ENCODE data around the gene CSTB. TPM values are rescaled to one million over a fixed set of nuclear protein-coding genes. Genes with fewer than 3 reads are reported as not detected.

Gene CSTB
- total RNA-seq, 1 experiment from 2014 or later: 36.1 TPM

DNA sequence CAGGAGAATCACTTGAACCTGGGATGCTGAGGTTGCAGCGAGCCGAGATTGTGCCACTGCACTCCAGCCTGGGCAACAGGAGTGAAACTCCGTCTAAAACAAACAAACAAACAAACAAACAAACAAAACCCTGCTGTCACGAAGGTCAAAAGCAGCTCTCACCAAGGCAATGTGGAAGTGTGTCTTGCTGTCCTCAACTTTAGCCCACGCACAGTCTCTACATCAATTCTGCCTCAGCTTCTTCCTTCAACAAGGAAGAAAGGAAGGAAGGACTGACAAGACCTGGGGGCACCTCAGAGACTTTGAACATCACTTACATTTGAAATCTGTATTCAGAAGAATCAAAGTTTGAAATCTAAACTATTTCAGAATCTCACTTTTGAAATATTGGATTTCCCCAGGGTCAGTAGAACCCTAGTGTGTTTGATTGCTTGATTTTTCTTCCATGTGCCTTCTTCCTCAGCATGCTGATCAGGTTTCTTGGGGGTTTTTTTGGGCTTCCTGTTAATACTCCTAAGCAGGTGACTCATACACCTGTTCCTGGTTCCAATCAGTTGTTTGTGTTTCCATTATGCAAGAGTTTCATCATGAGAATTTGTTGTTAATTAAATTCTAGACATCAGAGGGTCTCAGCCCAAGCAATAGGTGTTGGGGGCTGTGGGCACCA is 6.5 kb upstream of the CSTB start (continued):
- TF ChIP-seq, protein P1, sequence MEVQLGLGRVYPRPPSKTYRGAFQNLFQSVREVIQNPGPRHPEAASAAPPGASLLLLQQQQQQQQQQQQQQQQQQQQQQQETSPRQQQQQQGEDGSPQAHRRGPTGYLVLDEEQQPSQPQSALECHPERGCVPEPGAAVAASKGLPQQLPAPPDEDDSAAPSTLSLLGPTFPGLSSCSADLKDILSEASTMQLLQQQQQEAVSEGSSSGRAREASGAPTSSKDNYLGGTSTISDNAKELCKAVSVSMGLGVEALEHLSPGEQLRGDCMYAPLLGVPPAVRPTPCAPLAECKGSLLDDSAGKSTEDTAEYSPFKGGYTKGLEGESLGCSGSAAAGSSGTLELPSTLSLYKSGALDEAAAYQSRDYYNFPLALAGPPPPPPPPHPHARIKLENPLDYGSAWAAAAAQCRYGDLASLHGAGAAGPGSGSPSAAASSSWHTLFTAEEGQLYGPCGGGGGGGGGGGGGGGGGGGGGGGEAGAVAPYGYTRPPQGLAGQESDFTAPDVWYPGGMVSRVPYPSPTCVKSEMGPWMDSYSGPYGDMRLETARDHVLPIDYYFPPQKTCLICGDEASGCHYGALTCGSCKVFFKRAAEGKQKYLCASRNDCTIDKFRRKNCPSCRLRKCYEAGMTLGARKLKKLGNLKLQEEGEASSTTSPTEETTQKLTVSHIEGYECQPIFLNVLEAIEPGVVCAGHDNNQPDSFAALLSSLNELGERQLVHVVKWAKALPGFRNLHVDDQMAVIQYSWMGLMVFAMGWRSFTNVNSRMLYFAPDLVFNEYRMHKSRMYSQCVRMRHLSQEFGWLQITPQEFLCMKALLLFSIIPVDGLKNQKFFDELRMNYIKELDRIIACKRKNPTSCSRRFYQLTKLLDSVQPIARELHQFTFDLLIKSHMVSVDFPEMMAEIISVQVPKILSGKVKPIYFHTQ (CRISPR knock-in tag; IDR thresholded peaks at IDR 0.05): no peak
- TF ChIP-seq KAT7 (CRISPR knock-in tag; IDR thresholded peaks at IDR 0.05; ENCODE audit: borderline replicate concordance): no peak
- TF ChIP-seq, protein P2, sequence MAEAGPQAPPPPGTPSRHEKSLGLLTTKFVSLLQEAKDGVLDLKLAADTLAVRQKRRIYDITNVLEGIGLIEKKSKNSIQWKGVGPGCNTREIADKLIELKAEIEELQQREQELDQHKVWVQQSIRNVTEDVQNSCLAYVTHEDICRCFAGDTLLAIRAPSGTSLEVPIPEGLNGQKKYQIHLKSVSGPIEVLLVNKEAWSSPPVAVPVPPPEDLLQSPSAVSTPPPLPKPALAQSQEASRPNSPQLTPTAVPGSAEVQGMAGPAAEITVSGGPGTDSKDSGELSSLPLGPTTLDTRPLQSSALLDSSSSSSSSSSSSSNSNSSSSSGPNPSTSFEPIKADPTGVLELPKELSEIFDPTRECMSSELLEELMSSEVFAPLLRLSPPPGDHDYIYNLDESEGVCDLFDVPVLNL (CRISPR knock-in tag; IDR thresholded peaks at IDR 0.05; ENCODE audit: borderline replicate concordance, low read depth): no peak

DNA sequence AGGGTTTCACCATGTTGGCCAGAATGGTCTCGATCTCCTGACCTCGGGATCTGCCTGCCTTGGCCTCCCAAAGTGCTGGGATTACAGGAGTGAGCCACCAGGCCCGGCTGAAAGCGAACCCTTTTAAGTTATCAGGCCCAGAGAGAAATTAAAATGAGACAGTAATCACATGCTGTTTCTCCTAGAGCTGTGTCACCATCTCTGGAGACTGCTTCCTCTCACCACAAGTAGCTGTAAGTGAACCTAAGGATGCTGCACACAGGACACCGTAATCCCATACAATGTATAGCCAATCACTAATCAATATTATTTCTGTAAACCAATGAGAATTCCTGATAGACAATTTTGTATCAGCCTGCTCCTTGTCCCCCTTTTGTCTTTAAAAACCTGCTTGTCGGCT is 5.7 kb upstream of the CSTB start:
- no peaks in the 10 kb centered on the region for H3K9me3 Mint-ChIP-seq
- H3K4me1 Mint-ChIP-seq: peaks cover 13% of the 10 kb centered on the region
- CTCF ChIA-PET: no interaction called here
- H3K27me3 Mint-ChIP-seq (ENCODE audit: low read depth): no peaks in the 10 kb centered on the region; the same call in 1 of the 2 replicates
- TF ChIP-seq ZNF263 (CRISPR knock-in tag; IDR thresholded peaks at IDR 0.05; ENCODE audit: low read depth): no peak
- no peak for TF ChIP-seq ETV6 (CRISPR knock-in tag; IDR thresholded peaks at IDR 0.05)
- H3K4me3 Mint-ChIP-seq: no peak overlapping the region
- POLR2A ChIA-PET: no interaction called here
- H3K36me3 Mint-ChIP-seq: no peaks in the 10 kb centered on the region
- no peak overlapping the region for H3K27ac Mint-ChIP-seq
- no peak for DNase-seq (ENCODE audit: low spot score)
- ATAC-seq: no peak

DNA sequence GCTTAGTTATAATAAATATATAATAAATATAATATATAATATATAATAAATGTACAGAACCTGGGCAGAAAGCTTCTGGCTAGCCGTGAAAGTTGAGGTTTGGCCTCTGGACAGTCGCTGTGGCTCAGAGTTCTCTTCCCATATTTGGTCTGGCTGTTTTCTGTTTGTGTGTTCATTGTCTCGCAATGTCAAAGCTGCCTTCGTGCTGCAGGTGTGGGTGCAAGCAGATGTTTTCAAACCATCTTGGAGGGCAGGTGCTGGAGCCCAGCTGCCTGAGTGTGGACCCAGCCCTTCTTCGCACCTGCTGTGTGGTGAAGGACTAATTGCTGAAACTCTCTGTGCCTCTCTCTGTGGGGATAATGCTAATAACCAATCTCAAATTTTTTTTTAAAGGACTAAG is 3.6 kb upstream of the CSTB start:
- H3K27ac Mint-ChIP-seq: no peak overlapping the region
- CTCF ChIA-PET: interaction anchor here (1.4 kb wide), 1 partner anchor 10 kb away, joined by 10 read pairs; the partner anchor contains the start of gene RRP1
- no peak for TF ChIP-seq RELA (CRISPR knock-in tag; IDR thresholded peaks at IDR 0.05; ENCODE audit: borderline replicate concordance)
- TF ChIP-seq, protein P3, sequence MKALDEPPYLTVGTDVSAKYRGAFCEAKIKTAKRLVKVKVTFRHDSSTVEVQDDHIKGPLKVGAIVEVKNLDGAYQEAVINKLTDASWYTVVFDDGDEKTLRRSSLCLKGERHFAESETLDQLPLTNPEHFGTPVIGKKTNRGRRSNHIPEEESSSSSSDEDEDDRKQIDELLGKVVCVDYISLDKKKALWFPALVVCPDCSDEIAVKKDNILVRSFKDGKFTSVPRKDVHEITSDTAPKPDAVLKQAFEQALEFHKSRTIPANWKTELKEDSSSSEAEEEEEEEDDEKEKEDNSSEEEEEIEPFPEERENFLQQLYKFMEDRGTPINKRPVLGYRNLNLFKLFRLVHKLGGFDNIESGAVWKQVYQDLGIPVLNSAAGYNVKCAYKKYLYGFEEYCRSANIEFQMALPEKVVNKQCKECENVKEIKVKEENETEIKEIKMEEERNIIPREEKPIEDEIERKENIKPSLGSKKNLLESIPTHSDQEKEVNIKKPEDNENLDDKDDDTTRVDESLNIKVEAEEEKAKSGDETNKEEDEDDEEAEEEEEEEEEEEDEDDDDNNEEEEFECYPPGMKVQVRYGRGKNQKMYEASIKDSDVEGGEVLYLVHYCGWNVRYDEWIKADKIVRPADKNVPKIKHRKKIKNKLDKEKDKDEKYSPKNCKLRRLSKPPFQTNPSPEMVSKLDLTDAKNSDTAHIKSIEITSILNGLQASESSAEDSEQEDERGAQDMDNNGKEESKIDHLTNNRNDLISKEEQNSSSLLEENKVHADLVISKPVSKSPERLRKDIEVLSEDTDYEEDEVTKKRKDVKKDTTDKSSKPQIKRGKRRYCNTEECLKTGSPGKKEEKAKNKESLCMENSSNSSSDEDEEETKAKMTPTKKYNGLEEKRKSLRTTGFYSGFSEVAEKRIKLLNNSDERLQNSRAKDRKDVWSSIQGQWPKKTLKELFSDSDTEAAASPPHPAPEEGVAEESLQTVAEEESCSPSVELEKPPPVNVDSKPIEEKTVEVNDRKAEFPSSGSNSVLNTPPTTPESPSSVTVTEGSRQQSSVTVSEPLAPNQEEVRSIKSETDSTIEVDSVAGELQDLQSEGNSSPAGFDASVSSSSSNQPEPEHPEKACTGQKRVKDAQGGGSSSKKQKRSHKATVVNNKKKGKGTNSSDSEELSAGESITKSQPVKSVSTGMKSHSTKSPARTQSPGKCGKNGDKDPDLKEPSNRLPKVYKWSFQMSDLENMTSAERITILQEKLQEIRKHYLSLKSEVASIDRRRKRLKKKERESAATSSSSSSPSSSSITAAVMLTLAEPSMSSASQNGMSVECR (CRISPR knock-in tag; IDR thresholded peaks at IDR 0.05; ENCODE audit: borderline replicate concordance): no peak
- TF ChIP-seq RORB (CRISPR knock-in tag; IDR thresholded peaks at IDR 0.05): no peak
- TF ChIP-seq TP53 (CRISPR knock-in tag; IDR thresholded peaks at IDR 0.05): no peak
- TF ChIP-seq, protein P4, sequence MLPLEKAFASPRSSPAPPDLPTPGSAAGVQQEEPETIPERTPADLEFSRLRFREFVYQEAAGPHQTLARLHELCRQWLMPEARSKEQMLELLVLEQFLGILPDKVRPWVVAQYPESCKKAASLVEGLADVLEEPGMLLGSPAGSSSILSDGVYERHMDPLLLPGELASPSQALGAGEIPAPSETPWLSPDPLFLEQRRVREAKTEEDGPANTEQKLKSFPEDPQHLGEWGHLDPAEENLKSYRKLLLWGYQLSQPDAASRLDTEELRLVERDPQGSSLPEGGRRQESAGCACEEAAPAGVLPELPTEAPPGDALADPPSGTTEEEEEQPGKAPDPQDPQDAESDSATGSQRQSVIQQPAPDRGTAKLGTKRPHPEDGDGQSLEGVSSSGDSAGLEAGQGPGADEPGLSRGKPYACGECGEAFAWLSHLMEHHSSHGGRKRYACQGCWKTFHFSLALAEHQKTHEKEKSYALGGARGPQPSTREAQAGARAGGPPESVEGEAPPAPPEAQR (CRISPR knock-in tag; IDR thresholded peaks at IDR 0.05): no peak
- no peak for TF ChIP-seq ESRRA (CRISPR knock-in tag; IDR thresholded peaks at IDR 0.05; ENCODE audit: borderline replicate concordance)
- TF ChIP-seq, protein P5, sequence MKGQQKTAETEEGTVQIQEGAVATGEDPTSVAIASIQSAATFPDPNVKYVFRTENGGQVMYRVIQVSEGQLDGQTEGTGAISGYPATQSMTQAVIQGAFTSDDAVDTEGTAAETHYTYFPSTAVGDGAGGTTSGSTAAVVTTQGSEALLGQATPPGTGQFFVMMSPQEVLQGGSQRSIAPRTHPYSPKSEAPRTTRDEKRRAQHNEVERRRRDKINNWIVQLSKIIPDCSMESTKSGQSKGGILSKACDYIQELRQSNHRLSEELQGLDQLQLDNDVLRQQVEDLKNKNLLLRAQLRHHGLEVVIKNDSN (CRISPR knock-in tag; IDR thresholded peaks at IDR 0.05): no peak
- no peak for TF ChIP-seq OVOL2 (CRISPR knock-in tag; IDR thresholded peaks at IDR 0.05; ENCODE audit: borderline replicate concordance)
- TF ChIP-seq, protein P6, sequence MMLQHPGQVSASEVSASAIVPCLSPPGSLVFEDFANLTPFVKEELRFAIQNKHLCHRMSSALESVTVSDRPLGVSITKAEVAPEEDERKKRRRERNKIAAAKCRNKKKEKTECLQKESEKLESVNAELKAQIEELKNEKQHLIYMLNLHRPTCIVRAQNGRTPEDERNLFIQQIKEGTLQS (CRISPR knock-in tag; conservative IDR thresholded peaks at IDR 0.05): no peak
- no peak for TF ChIP-seq NFE2L1 (CRISPR knock-in tag; IDR thresholded peaks at IDR 0.05)
- TF ChIP-seq, protein P7, sequence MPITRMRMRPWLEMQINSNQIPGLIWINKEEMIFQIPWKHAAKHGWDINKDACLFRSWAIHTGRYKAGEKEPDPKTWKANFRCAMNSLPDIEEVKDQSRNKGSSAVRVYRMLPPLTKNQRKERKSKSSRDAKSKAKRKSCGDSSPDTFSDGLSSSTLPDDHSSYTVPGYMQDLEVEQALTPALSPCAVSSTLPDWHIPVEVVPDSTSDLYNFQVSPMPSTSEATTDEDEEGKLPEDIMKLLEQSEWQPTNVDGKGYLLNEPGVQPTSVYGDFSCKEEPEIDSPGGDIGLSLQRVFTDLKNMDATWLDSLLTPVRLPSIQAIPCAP (CRISPR knock-in tag; IDR thresholded peaks at IDR 0.05): no peak
- TF ChIP-seq, protein P8, sequence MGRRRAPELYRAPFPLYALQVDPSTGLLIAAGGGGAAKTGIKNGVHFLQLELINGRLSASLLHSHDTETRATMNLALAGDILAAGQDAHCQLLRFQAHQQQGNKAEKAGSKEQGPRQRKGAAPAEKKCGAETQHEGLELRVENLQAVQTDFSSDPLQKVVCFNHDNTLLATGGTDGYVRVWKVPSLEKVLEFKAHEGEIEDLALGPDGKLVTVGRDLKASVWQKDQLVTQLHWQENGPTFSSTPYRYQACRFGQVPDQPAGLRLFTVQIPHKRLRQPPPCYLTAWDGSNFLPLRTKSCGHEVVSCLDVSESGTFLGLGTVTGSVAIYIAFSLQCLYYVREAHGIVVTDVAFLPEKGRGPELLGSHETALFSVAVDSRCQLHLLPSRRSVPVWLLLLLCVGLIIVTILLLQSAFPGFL (CRISPR knock-in tag; IDR thresholded peaks at IDR 0.05; ENCODE audit: borderline replicate concordance): no peak
- TF ChIP-seq FOXP1 (CRISPR knock-in tag; IDR thresholded peaks at IDR 0.05; ENCODE audit: borderline replicate concordance): no peak
- TF ChIP-seq CREM (CRISPR knock-in tag; IDR thresholded peaks at IDR 0.05): no peak
- H3K36me3 Mint-ChIP-seq: 0 out of 2 replicates have a peak, but pooled peaks cover 3% of the 10 kb centered on the region
- DNase-seq (ENCODE audit: low spot score) (no peak), ATAC-seq (no peak)
- no peaks in the 10 kb centered on the region for H3K9me3 Mint-ChIP-seq
- H3K4me1 Mint-ChIP-seq: peaks cover 23% of the 10 kb centered on the region
- POLR2A ChIA-PET: no interaction called here
- H3K27me3 Mint-ChIP-seq (ENCODE audit: low read depth): peaks cover 2% of the 10 kb centered on the region; the same call in 1 of the 2 replicates
- H3K4me3 Mint-ChIP-seq: no peak overlapping the region

Data from WTC11 (cell line).